H9 (cell line): ENCODE results near the gene MAP3K2. TPM values are rescaled to one million over a fixed set of nuclear protein-coding genes. Genes with fewer than 3 reads are reported as not detected.

Experiments
- DNase-seq: peaks from one replicate; pipeline ENCODE4 v3.0.0-alpha.2; 2017
- H2AFZ ChIP-seq: one replicate; pipeline ENCODE4 v1.6.1; 2013; ENCODE audit warnings: mild to moderate bottlenecking, low read length, control low read depth, moderate library complexity
- H2AK5ac ChIP-seq: 2 replicates; pipeline ENCODE4 v1.6.1; 2013; ENCODE audit warnings: low read length, control low read depth, mixed read lengths; ENCODE audit not compliant: insufficient read length
- H2BK120ac ChIP-seq: one replicate; pipeline ENCODE4 v1.6.1; 2013; ENCODE audit warnings: low read depth, mild to moderate bottlenecking, low read length, control low read depth, inconsistent platforms; ENCODE audit not compliant: poor library complexity, severe bottlenecking
- H2BK12ac ChIP-seq: 2 replicates; pipeline ENCODE4 v1.6.1; 2013; ENCODE audit warnings: low read length, control low read depth, mixed read lengths, low read depth; ENCODE audit not compliant: insufficient read length
- H2BK15ac ChIP-seq: 2 replicates; pipeline ENCODE4 v1.6.1; 2013; ENCODE audit warnings: low read depth, low read length, control low read depth
- H2BK20ac ChIP-seq: one replicate; pipeline ENCODE4 v1.6.1; 2013; ENCODE audit warnings: low read depth, mild to moderate bottlenecking, low read length, control low read depth, inconsistent platforms; ENCODE audit not compliant: poor library complexity, severe bottlenecking
- H2BK5ac ChIP-seq: 2 replicates; pipeline ENCODE4 v1.6.1; 2013; ENCODE audit warnings: low read length, control low read depth, mixed read lengths; ENCODE audit not compliant: insufficient read length
- H3K14ac ChIP-seq: 2 replicates; pipeline ENCODE4 v1.6.1; 2013; ENCODE audit warnings: low read length, control low read depth; ENCODE audit not compliant: insufficient read depth
- H3K18ac ChIP-seq: 2 replicates; pipeline ENCODE4 v1.6.1; 2013; ENCODE audit warnings: low read depth, mild to moderate bottlenecking, mixed read lengths, low read length, control low read depth; ENCODE audit not compliant: insufficient read length
- H3K23ac ChIP-seq: 2 replicates; pipeline ENCODE4 v1.6.1; 2013; ENCODE audit warnings: low read length, control low read depth, mixed read lengths, low read depth; ENCODE audit not compliant: insufficient read length
- H3K23me2 ChIP-seq: 2 replicates; pipeline ENCODE4 v1.6.1; 2013; ENCODE audit warnings: low read depth, mild to moderate bottlenecking, mixed read lengths, low read length, control low read depth; ENCODE audit not compliant: insufficient read length, poor library complexity, severe bottlenecking
- H3K27ac ChIP-seq: 2 replicates; pipeline ENCODE4 v1.5.1; 2013; ENCODE audit warnings: low read length, control low read depth, mixed read lengths, low read depth; ENCODE audit not compliant: insufficient read length
- H3K27me3 ChIP-seq: 2 replicates; pipeline ENCODE4 v1.6.1; 2013; ENCODE audit warnings: low read length, control low read depth, inconsistent platforms; ENCODE audit not compliant: insufficient read depth
- H3K4ac ChIP-seq: 2 replicates; pipeline ENCODE4 v1.6.1; 2013; ENCODE audit warnings: low read depth, mild to moderate bottlenecking, control low read depth, inconsistent platforms, low read length, moderate library complexity
- H3K4me1 ChIP-seq: 2 replicates; pipeline ENCODE4 v1.6.1; 2013; ENCODE audit warnings: low read length, control low read depth, inconsistent platforms; ENCODE audit not compliant: insufficient read depth
- H3K4me2 ChIP-seq: 2 replicates; pipeline ENCODE4 v1.6.1; 2013; ENCODE audit warnings: low read length, control low read depth, mixed read lengths; ENCODE audit not compliant: insufficient read length, insufficient read depth
- H3K56ac ChIP-seq: 2 replicates; pipeline ENCODE4 v1.6.1; 2013; ENCODE audit warnings: low read depth, mild to moderate bottlenecking, mixed read lengths, low read length, control low read depth; ENCODE audit not compliant: insufficient read length
- H3K79me1 ChIP-seq: 2 replicates; pipeline ENCODE4 v1.6.1; 2013; ENCODE audit warnings: low read depth, mild to moderate bottlenecking, moderate library complexity, low read length, control low read depth, inconsistent platforms; ENCODE audit not compliant: insufficient read depth, poor library complexity, severe bottlenecking
- H3K79me2 ChIP-seq: 2 replicates; pipeline ENCODE4 v1.6.1; 2013; ENCODE audit warnings: low read length, control low read depth, inconsistent platforms; ENCODE audit not compliant: insufficient read depth
- H3K9ac ChIP-seq: 2 replicates; pipeline ENCODE4 v1.6.1; 2013; ENCODE audit warnings: low read length, control low read depth, mixed read lengths; ENCODE audit not compliant: insufficient read length; ENCODE audit errors: extremely low read depth
- H3K9me3 ChIP-seq: one replicate; pipeline ENCODE4 v1.6.1; 2013; ENCODE audit warnings: low read depth, low read length, inconsistent platforms; ENCODE audit not compliant: control insufficient read depth
- H3T11ph ChIP-seq: one replicate; pipeline ENCODE4 v1.6.1; 2013; ENCODE audit warnings: mild to moderate bottlenecking, low read length, control low read depth, inconsistent platforms
- H4K20me1 ChIP-seq: one replicate; pipeline ENCODE4 v1.6.1; 2013; ENCODE audit not compliant: control insufficient read depth, insufficient read length, insufficient read depth
- H4K5ac ChIP-seq: 2 replicates; pipeline ENCODE4 v1.6.1; 2013; ENCODE audit warnings: low read depth, mild to moderate bottlenecking, mixed read lengths, low read length, control low read depth; ENCODE audit not compliant: insufficient read length
- H4K8ac ChIP-seq: replicated peaks from 2 replicates; pipeline ENCODE4 v1.6.1; 2013; ENCODE audit warnings: low read length, control low read depth, mixed read lengths, low read depth; ENCODE audit not compliant: insufficient read length
- H4K91ac ChIP-seq: 2 replicates; pipeline ENCODE4 v1.6.1; 2013; ENCODE audit warnings: low read depth, mild to moderate bottlenecking, moderate library complexity, mixed read lengths, low read length, control low read depth; ENCODE audit not compliant: insufficient read length
- H3K27ac Mint-ChIP-seq, 3 experiments: 2 replicates in 2 of 3; 3 replicates in 1 of 3; pipeline ENCODE4 v1.8.0; 2020 to 2021; ENCODE audit warnings: mixed read lengths in 3 of 3, mild to moderate bottlenecking in 1 of 3, moderate library complexity in 1 of 3
- H3K27me3 Mint-ChIP-seq: 2 replicates; pipeline ENCODE4 v1.8.0; 2021; ENCODE audit warnings: low read depth, mild to moderate bottlenecking, moderate library complexity, mixed read lengths
- H3K36me3 Mint-ChIP-seq, 3 experiments: 2 replicates in 2 of 3; 3 replicates in 1 of 3; pipeline ENCODE4 v1.8.0; 2020 to 2021; ENCODE audit warnings: low read depth in 3 of 3, mixed read lengths in 3 of 3; ENCODE audit not compliant: insufficient read depth in 1 of 3
- H3K4me1 Mint-ChIP-seq, 2 experiments: 2 replicates each; pipeline ENCODE4 v1.8.0; 2020; ENCODE audit warnings: mixed read lengths in 2 of 2
- H3K4me3 Mint-ChIP-seq, 2 experiments: 2 replicates in 1 of 2; 3 replicates in 1 of 2; pipeline ENCODE4 v1.8.0; 2020 to 2021; ENCODE audit warnings: mild to moderate bottlenecking in 2 of 2, mixed read lengths in 2 of 2, moderate library complexity in 1 of 2
- H3K9me3 Mint-ChIP-seq, 2 experiments: 2 replicates in 1 of 2; 3 replicates in 1 of 2; pipeline ENCODE4 v1.8.0; 2020; ENCODE audit warnings: mild to moderate bottlenecking in 2 of 2, mixed read lengths in 2 of 2, moderate library complexity in 1 of 2
- CTCF ChIP-seq: fragments of 200-600 bp; sonication (generic); conservative IDR thresholded peaks from 3 replicates; pipeline ENCODE4 v1.8.0; 2021; ENCODE audit warnings: antibody characterized with exemption, mild to moderate bottlenecking
- WGBS: extraction: QIAGEN DNeasy Blood & Tissue Kit; methylation state at CpG from one replicate; pipeline ENCODE4 v1.1.7; 2013; ENCODE audit warnings: missing lambda C conversion rate, low lambda C conversion rate, mixed read lengths; ENCODE audit not compliant: insufficient read length; ENCODE audit errors: extremely low coverage; 5-methylcytosine and 5-hydroxymethylcytosine counted together
- total RNA-seq: library from RNA; stranded (reverse); gene quantifications from 2 replicates; pipeline ENCODE4 v1.2.1, GENCODE V29; 2021

MAP3K2 gene
- total RNA-seq, 1 experiment from 2014 or later, result 25.8 TPM

- H4K5ac ChIP-seq, result no peak overlapping the region
- no peak overlapping the region for H3K56ac ChIP-seq
- no peak overlapping the region for H2BK5ac ChIP-seq
- H3K14ac ChIP-seq, result no peak overlapping the region
- no peaks in the 10 kb centered on the region for H3K79me1 ChIP-seq
- Mint-ChIP-seq H3K27me3 (peaks cover 4% of the 10 kb centered on the region; the same call in 1 of the 2 replicates), H3K4me1 (peaks cover 3 to 10% of the 10 kb centered on the region in 2 experiments), H3K9me3 (peaks cover 0 to 4% of the 10 kb centered on the region in 2 experiments; a peak in 1 of 5 replicates), H3K27ac (no peak overlapping the region), H3K4me3 (no peak overlapping the region), H3K36me3 (no peaks in the 10 kb centered on the region; a peak in 1 of 7 replicates)
- H2BK120ac ChIP-seq, result no peak overlapping the region
- no peak overlapping the region for H2AFZ ChIP-seq
- no peak for TF ChIP-seq CTCF
- H3K4me2 ChIP-seq, result no peak overlapping the region
- H2BK12ac ChIP-seq, result no peak overlapping the region
- H3T11ph ChIP-seq, result no peak overlapping the region
- no peak overlapping the region for H2AK5ac ChIP-seq
- no peak for DNase-seq
- H3K23ac ChIP-seq, result no peak overlapping the region
- no peak overlapping the region for H4K91ac ChIP-seq
- no CpG with 5 or more reads among the region's 6 CpGs for WGBS
- no peak overlapping the region for H3K9ac ChIP-seq
- H4K20me1 ChIP-seq, result no peaks in the 10 kb centered on the region
- H3K27me3 ChIP-seq, result no peaks in the 10 kb centered on the region
- H3K4me1 ChIP-seq, result no peaks in the 10 kb centered on the region
- H3K18ac ChIP-seq, result no peak overlapping the region
- no peak overlapping the region for H3K4ac ChIP-seq
- no peaks in the 10 kb centered on the region for H3K9me3 ChIP-seq
- H3K27ac ChIP-seq, result no peak overlapping the region
- H2BK15ac ChIP-seq, result no peak overlapping the region
- no peaks in the 10 kb centered on the region for H3K79me2 ChIP-seq
- no peak overlapping the region for H2BK20ac ChIP-seq
- H4K8ac ChIP-seq, result no peak overlapping the region
- no peaks in the 10 kb centered on the region for H3K23me2 ChIP-seq
Observed at GRCh38 chr2:127434515-127434914, 46.7 kb upstream of the MAP3K2 start.
